HepG2 (cell line): ENCODE data around the gene SLC27A1. TPM values are rescaled to one million over a fixed set of nuclear protein-coding genes. Genes with fewer than 3 reads are reported as not detected.

Source experiments
- ATAD3A ChIP-seq: sonication (generic); formaldehyde crosslinking; IDR thresholded peaks from 2 replicates; pipeline ENCODE4 v1.4.0; 2020; ENCODE audit warnings: missing genetic modification reagents
- ELF4 ChIP-seq: sonication (generic); formaldehyde crosslinking; IDR thresholded peaks from 2 replicates; pipeline ENCODE4 v1.5.0; 2020; ENCODE audit warnings: missing genetic modification reagents, mild to moderate bottlenecking, moderate library complexity, borderline replicate concordance
- EP300 ChIP-seq, 3 experiments: sonication (generic) in 1 of 3; formaldehyde crosslinking in 1 of 3; IDR thresholded peaks; 2 replicates each; pipeline versions ENCODE4 v1.5.1 to v1.6.1; 2011 to 2020; ENCODE audit warnings: low read depth in 2 of 3, low read length in 2 of 3, borderline replicate concordance in 1 of 3, improper control_type of control experiment in 1 of 3, mild to moderate bottlenecking in 1 of 3, missing genetic modification reagents in 1 of 3, moderate library complexity in 1 of 3
- FUBP1 ChIP-seq: sonication (generic); formaldehyde crosslinking; IDR thresholded peaks from 2 replicates; pipeline ENCODE4 v1.5.1; 2020; ENCODE audit warnings: missing genetic modification reagents, mild to moderate bottlenecking, borderline replicate concordance
- GLMP ChIP-seq: sonication (generic); formaldehyde crosslinking; IDR thresholded peaks from 2 replicates; pipeline ENCODE4 v1.9.0; 2021; ENCODE audit warnings: missing genetic modification reagents, mild to moderate bottlenecking, borderline replicate concordance
- LBX2 ChIP-seq: sonication (generic); formaldehyde crosslinking; IDR thresholded peaks from 2 replicates; pipeline ENCODE4 v1.5.0; 2020; ENCODE audit warnings: missing genetic modification reagents, mild to moderate bottlenecking, borderline replicate concordance
- MTERF4 ChIP-seq: sonication (generic); formaldehyde crosslinking; IDR thresholded peaks from 2 replicates; pipeline ENCODE4 v1.8.0; 2023; ENCODE audit warnings: mild to moderate bottlenecking, missing genetic modification reagents
- PAF1 ChIP-seq: IDR thresholded peaks from 2 replicates; pipeline ENCODE4 v1.6.1; 2016; ENCODE audit warnings: missing genetic modification reagents, missing compliant biosample characterization
- PATZ1 ChIP-seq: sonication (generic); formaldehyde crosslinking; IDR thresholded peaks from 2 replicates; pipeline ENCODE4 v1.4.0; 2020; ENCODE audit warnings: missing genetic modification reagents
- RBM39 ChIP-seq: fragments of 200-400 bp; formaldehyde crosslinking; IDR thresholded peaks from one replicate; pipeline ENCODE4 v1.6.1; 2018; ENCODE audit warnings: antibody characterized with exemption, mild to moderate bottlenecking, low read depth, low read length; ENCODE audit not compliant: poor library complexity, severe bottlenecking
- SP1 ChIP-seq, 2 experiments: fragments of 450-650 bp in 1 of 2; sonication (generic) in 1 of 2; formaldehyde crosslinking in 1 of 2; IDR thresholded peaks; 2 replicates each; pipeline versions ENCODE4 v1.4.0 to v1.6.1; 2016 to 2020; ENCODE audit warnings: missing genetic modification reagents in 1 of 2
- YY1 ChIP-seq: IDR thresholded peaks from 2 replicates; pipeline ENCODE4 v1.6.1; 2011; ENCODE audit warnings: low read length, low read depth, moderate library complexity, mild to moderate bottlenecking; ENCODE audit not compliant: insufficient read depth, insufficient replicate concordance
- ZNF24 ChIP-seq: fragments of 450-650 bp; IDR thresholded peaks from 2 replicates; pipeline ENCODE4 v1.6.1; 2017; ENCODE audit warnings: antibody characterized with exemption, mild to moderate bottlenecking
- ZNF687 ChIP-seq: sonication (generic); formaldehyde crosslinking; IDR thresholded peaks from 2 replicates; pipeline ENCODE4 v1.5.1; 2020; ENCODE audit warnings: mild to moderate bottlenecking, missing genetic modification reagents, moderate library complexity
- ZNF709 ChIP-seq: sonication (generic); formaldehyde crosslinking; IDR thresholded peaks from 2 replicates; pipeline ENCODE4 v1.5.0; 2020; ENCODE audit warnings: mild to moderate bottlenecking, missing genetic modification reagents
- polyA plus RNA-seq, 8 experiments: library from polyadenylated mRNA; depleted of rRNA in 3 of 8; stranded (reverse) in 7 of 8; unstranded in 1 of 8; fragments of >200 nt; fragmentation: Illumina TruSeq in 4 of 8; extraction: Trizol in 4 of 8; gene quantifications; 2 replicates each; pipeline versions ENCODE4 v1.2.1 to v1.2.3, GENCODE V29; 2011 to 2016; ENCODE audit warnings: low read depth in 4 of 8, missing spikeins in 1 of 8, mixed read lengths in 1 of 8; ENCODE audit not compliant: insufficient read depth in 1 of 8
- total RNA-seq, 5 experiments: library from RNA; depleted of rRNA; stranded (reverse); fragments of >200 nt; fragmentation: Illumina TruSeq; extraction: Trizol; gene quantifications; 2 replicates each; pipeline ENCODE4 v1.2.3, GENCODE V29; 2016; ENCODE audit warnings: low read depth in 1 of 5

SLC27A1 gene
- total and polyA plus RNA-seq, 2 of the 13 experiments (the other 11 are each of a cell fraction or from before 2014, with no cell fraction given) = 4.1 to 8.8 TPM

GRCh38 chr19:17448131-17448967 is 22.0 kb upstream of the SLC27A1 start, which contains the start of gene TMEM221 (continued):
- TF ChIP-seq FUBP1 (CRISPR knock-in tag) (no peak), EP300 (IDR thresholded peaks at IDR 0.05; ENCODE audit: low read depth in 2 of 2, low read length in 2 of 2) (0 out of 4 replicates have a peak, but pooled peaks of 1 of the 2 experiments have one; percentile 4), EP300 (CRISPR knock-in tag; IDR thresholded peaks at IDR 0.05; ENCODE audit: borderline replicate concordance) (no peak), LBX2 (no peak), ZNF709 (CRISPR knock-in tag) (no peak), GLMP (CRISPR knock-in tag) (no peak), ELF4 (CRISPR knock-in tag) (no peak), PAF1 (CRISPR knock-in tag) (no peak), ZNF24 (no peak), ZNF687 (peak; percentile 51), PATZ1 (CRISPR knock-in tag) (0 out of 2 replicates have a peak, but pooled peaks have one; percentile 45), YY1 (peak; percentile 25), RBM39 (no peak), MTERF4 (CRISPR knock-in tag) (peak; percentile 35; the same call in 1 of the 2 replicates), ATAD3A (CRISPR knock-in tag) (no peak), SP1 (IDR thresholded peaks at IDR 0.05) (no peak), SP1 (CRISPR knock-in tag; IDR thresholded peaks at IDR 0.05) (peak; percentile 63)
